B cell (primary cell): Measurements from ENCODE around the gene RHCE.
"Not testable (repeated sequence)": the region's sequence is repeated elsewhere in the genome, so short reads cannot be mapped to it uniquely, and the experiment has no call there.

ENCODE experiments used
- CTCF ChIP-seq: fragments of 200-600 bp; IDR thresholded peaks from one replicate; pipeline ENCODE4 v1.8.0; 2022; ENCODE audit warnings: antibody characterized with exemption, mild to moderate bottlenecking
- EZH2 ChIP-seq: IDR thresholded peaks from 2 replicates; pipeline ENCODE4 v1.6.1; 2012; ENCODE audit warnings: borderline replicate concordance, low read depth, mild to moderate bottlenecking, moderate library complexity, low read length; ENCODE audit not compliant: insufficient read depth, poor library complexity, severe bottlenecking

GRCh38 chr1:25405731-25406305 lies 14.8 kb downstream of the RHCE start:
- TF ChIP-seq CTCF, EZH2: not testable (repeated sequence)
